ENCODE data around the gene GATA6. TPM values are rescaled to one million over a fixed set of nuclear protein-coding genes. Genes with fewer than 3 reads are reported as not detected.
"Not testable (repeated sequence)": the region's sequence is repeated elsewhere in the genome, so short reads cannot be mapped to it uniquely, and the experiment has no call there.

The GATA6 gene
- total RNA-seq, 2 donors from 2014 or later = not detected

DNA sequence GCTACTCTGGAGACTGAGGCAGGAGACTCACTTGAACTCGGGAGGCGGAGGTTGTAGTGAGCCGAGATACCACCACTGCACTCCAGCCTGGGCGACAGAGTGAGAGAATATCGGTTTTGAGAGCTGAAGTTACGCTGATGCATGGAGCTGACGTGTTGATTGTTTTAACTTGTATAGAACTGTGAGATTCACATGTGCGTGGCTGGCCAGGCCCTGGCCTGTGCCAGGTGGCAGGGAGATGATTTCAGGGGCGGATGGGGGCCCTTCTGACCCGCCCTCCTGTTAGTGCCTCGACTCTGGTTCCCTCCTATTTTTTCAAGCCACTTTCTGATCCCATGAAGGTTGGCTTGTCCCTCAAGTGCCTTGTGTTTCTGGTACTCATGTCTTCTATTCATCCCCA lies 25.7 kb downstream of the GATA6 start:
- no peak overlapping the region for H3K27ac Mint-ChIP-seq
- no peak for DNase-seq (ENCODE audit: low spot score)
- peaks cover 4 to 5% of the 10 kb centered on the region in 2 donors for H3K4me1 Mint-ChIP-seq (ENCODE audit: low read depth in 2 of 2)
- H3K27me3 Mint-ChIP-seq = peaks cover 29 to 34% of the 10 kb centered on the region in 2 donors
- H3K4me3 Mint-ChIP-seq = no peak overlapping the region
- H3K36me3 Mint-ChIP-seq = no peaks in the 10 kb centered on the region
- ATAC-seq = no peak
- H3K9me3 Mint-ChIP-seq = no peaks in the 10 kb centered on the region

DNA sequence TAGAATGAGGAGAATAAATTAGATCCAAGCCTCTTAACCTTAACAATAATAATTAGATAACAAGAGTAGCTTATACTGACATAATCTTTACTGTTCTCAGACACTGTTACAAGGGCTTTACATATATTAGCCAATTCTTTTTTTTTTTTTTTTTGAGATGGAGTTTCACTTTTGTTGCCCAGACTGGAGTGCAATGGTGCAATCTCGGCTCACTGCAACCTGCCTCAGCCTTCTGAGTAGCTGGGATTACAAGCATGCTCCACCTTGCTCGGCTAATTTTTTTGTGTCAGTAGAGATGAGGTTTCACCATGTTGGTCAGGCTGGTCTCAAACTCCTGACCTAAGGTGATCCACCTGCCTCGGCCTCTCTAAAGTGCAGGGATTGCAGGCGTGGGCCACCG lies 27.6 kb downstream of the GATA6 start:
- DNase-seq (ENCODE audit: low spot score); ATAC-seq; H3K27ac Mint-ChIP-seq; H3K4me1 Mint-ChIP-seq (ENCODE audit: low read depth in 2 of 2); H3K9me3 Mint-ChIP-seq; H3K36me3 Mint-ChIP-seq; H3K4me3 Mint-ChIP-seq: not testable (repeated sequence)
- peaks cover 20 to 34% of the 10 kb centered on the region in 2 donors for H3K27me3 Mint-ChIP-seq

DNA sequence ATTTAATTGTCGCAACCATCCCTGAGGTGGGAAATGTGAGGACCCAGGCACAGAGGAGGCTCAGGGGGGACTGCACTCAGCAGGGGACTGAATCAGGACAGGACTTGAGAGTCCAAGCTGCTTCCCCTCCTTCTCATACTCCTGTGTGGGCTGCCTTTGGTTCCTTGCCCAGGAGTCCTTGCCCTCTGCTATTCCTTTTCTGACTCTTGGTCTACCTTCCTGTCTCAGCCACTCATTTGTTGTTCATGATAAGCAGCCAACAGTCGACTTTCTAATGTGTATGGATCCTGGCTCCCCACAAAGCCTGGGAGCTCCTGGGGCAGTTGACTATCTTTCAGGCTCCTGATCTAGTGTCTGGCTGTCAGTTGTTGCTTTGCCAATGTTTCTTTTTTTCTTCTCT lies 28.3 kb downstream of the GATA6 start:
- H3K36me3 Mint-ChIP-seq = no peaks in the 10 kb centered on the region
- H3K27me3 Mint-ChIP-seq = peaks cover 20 to 31% of the 10 kb centered on the region in 2 donors
- H3K9me3 Mint-ChIP-seq = no peaks in the 10 kb centered on the region
- no peak overlapping the region for H3K27ac Mint-ChIP-seq
- H3K4me3 Mint-ChIP-seq = no peak overlapping the region
- ATAC-seq (no peak), DNase-seq (ENCODE audit: low spot score) (no peak)
- H3K4me1 Mint-ChIP-seq (ENCODE audit: low read depth in 2 of 2) = no peaks in the 10 kb centered on the region

DNA sequence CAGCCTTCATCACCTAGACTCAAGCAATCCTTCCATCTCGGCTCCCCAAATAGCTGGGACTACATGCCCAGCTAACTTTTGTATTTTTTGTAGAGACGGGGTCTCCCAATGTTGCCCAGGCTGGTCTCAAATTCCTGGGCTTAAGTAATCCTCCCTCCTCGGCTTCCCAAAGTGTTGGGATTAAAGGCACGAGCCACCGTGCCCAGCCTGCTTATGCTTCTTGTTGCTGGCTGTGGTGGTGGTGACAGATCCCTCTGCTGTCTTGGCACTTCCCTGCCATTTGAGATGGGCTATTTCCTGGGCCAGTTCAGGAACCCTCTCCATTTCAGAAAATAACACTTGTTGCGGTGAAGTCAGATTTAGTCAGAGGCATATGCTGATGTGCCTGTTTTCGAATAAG lies 28.8 kb downstream of the GATA6 start:
- Mint-ChIP-seq H3K36me3 (no peaks in the 10 kb centered on the region), H3K4me3 (no peak overlapping the region), H3K27me3 (peaks cover 20 to 31% of the 10 kb centered on the region in 2 donors), H3K27ac (no peak overlapping the region), H3K4me1 (ENCODE audit: low read depth in 2 of 2) (no peaks in the 10 kb centered on the region), H3K9me3 (no peaks in the 10 kb centered on the region)
- DNase-seq (ENCODE audit: low spot score) (no peak), ATAC-seq (no peak)

DNA sequence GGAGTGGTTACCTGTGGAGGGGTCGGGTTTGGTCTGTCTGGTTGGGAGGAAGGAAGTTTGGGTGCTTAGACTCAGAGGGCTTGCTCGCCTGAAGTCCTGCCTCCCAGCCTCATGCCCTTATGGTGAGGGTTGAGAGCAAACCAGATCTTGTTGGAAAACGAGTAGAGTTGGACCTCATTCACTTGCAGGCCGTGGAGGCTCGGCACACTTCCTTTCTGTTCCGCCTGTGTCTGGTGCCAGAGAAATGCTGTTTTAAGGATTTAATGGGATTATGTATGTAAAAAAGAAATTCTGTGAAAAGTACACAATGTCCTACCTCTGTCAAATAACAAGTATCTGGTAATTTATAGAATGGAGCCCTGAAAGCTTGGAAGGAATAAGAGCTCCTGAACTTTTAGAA lies 29.6 kb downstream of the GATA6 start:
- no peak for DNase-seq (ENCODE audit: low spot score)
- Mint-ChIP-seq H3K27me3 (peaks cover 20 to 27% of the 10 kb centered on the region in 2 donors), H3K4me1 (ENCODE audit: low read depth in 2 of 2) (no peaks in the 10 kb centered on the region), H3K36me3 (no peaks in the 10 kb centered on the region), H3K4me3 (no peak overlapping the region), H3K9me3 (no peaks in the 10 kb centered on the region), H3K27ac (no peak overlapping the region)
- no peak for ATAC-seq

DNA sequence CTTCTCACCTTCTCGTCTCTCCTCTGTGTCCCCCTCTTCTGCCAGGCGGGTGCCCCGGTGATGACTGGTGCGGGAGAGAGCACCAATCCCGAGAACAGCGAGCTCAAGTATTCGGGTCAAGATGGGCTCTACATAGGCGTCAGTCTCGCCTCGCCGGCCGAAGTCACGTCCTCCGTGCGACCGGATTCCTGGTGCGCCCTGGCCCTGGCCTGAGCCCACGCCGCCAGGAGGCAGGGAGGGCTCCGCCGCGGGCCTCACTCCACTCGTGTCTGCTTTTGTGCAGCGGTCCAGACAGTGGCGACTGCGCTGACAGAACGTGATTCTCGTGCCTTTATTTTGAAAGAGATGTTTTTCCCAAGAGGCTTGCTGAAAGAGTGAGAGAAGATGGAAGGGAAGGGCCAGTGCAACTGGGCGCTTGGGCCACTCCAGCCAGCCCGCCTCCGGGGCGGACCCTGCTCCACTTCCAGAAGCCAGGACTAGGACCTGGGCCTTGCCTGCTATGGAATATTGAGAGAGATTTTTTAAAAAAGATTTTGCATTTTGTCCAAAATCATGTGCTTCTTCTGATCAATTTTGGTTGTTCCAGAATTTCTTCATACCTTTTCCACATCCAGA lies 31.3 kb downstream of the GATA6 start:
- H3K27me3 Mint-ChIP-seq = peaks cover 22 to 30% of the 10 kb centered on the region in 2 donors
- H3K4me1 Mint-ChIP-seq (ENCODE audit: low read depth in 2 of 2) = no peaks in the 10 kb centered on the region
- no peak overlapping the region for H3K27ac Mint-ChIP-seq
- H3K9me3 Mint-ChIP-seq = no peaks in the 10 kb centered on the region
- no peak overlapping the region for H3K4me3 Mint-ChIP-seq
- H3K36me3 Mint-ChIP-seq = no peaks in the 10 kb centered on the region
- ATAC-seq (no peak), DNase-seq (ENCODE audit: low spot score) (no peak)

DNA sequence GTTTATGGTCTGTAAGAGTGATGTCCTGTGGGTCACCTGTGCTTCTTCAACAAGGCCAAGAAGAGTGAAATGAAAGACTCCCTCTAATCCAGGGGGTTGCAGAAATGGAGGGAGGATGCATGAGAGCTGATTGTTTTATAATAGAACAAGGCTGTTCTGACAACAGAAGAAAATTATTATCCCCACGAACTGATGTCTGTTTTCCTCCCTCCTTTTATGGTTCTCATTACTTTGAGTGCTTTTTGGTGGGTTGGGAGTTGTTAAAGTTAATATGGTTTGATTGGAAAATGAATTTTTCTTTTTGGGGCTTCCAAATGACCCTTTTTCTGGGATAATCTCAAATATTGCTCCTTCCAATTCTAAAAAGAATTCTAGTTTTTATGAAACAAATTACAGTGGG lies 33.6 kb downstream of the GATA6 start:
- no peak overlapping the region for H3K4me3 Mint-ChIP-seq
- H3K27ac Mint-ChIP-seq = no peak overlapping the region
- no peaks in the 10 kb centered on the region for H3K9me3 Mint-ChIP-seq
- ATAC-seq = no peak
- H3K36me3 Mint-ChIP-seq = no peaks in the 10 kb centered on the region
- no peak for DNase-seq (ENCODE audit: low spot score)
- no peaks in the 10 kb centered on the region for H3K4me1 Mint-ChIP-seq (ENCODE audit: low read depth in 2 of 2)
- peaks cover 28 to 30% of the 10 kb centered on the region in 2 donors for H3K27me3 Mint-ChIP-seq

DNA sequence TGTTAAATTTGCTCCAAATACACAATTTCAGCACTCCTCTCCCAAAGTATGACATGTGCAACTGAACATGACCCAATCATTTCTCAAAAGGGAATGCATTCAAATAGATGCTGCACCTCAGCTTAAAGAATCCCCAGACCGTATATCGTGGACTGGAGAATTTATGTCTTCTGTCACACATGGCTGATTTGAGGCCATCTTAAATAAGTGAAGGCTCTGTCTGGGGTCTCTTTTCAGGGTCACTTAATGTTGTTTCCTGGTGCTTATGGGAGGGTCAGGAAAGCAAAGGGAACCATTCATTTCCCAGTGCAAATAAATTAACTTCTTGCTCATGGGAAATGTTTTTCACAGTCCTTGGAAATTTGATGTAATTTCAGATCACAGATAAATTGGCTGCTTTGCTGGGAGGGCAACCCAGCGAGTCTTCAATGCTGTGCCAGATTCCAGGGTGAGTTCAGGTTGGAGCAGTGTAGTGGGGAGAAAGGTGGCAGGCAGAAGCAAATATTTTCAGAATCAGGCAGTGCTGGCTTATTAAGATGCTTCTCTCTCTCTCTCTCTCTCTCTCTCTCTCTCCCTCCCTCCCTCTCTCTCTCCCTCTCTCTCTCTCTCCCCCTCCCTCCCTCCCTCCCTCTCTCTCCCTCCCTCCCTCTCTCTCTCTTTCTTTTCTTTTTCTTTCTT lies 34.3 kb downstream of the GATA6 start:
- no peak overlapping the region for H3K27ac Mint-ChIP-seq
- peaks cover 30 to 32% of the 10 kb centered on the region in 2 donors for H3K27me3 Mint-ChIP-seq
- no peak overlapping the region for H3K4me3 Mint-ChIP-seq
- ATAC-seq = no peak
- no peak for DNase-seq (ENCODE audit: low spot score)
- H3K36me3 Mint-ChIP-seq = no peaks in the 10 kb centered on the region
- H3K9me3 Mint-ChIP-seq = no peaks in the 10 kb centered on the region
- H3K4me1 Mint-ChIP-seq (ENCODE audit: low read depth in 2 of 2) = no peaks in the 10 kb centered on the region

DNA sequence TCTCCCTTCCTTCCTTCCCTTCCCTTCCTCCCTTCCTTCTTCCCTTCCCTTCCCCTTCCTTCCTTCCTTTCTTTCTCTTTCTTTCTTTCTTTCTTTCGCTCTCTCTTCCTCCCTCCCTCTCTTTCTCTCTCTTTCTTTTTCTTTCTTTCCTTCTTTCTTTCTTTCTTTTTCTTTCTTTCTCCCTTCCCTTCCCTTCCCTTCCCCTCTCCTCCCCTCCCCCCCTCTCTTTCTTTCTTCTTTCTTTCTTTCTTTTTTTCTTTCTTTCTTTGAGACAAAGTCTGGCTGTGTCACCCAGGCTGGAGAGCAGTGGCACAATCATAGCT lies 34.8 kb downstream of the GATA6 start:
- H3K27me3 Mint-ChIP-seq = peaks cover 25 to 27% of the 10 kb centered on the region in 2 donors
- no peak overlapping the region for H3K4me3 Mint-ChIP-seq
- DNase-seq (ENCODE audit: low spot score) = no peak
- no peaks in the 10 kb centered on the region for H3K4me1 Mint-ChIP-seq (ENCODE audit: low read depth in 2 of 2)
- no peak overlapping the region for H3K27ac Mint-ChIP-seq
- H3K9me3 Mint-ChIP-seq = no peaks in the 10 kb centered on the region
- ATAC-seq = no peak
- H3K36me3 Mint-ChIP-seq = no peaks in the 10 kb centered on the region

DNA sequence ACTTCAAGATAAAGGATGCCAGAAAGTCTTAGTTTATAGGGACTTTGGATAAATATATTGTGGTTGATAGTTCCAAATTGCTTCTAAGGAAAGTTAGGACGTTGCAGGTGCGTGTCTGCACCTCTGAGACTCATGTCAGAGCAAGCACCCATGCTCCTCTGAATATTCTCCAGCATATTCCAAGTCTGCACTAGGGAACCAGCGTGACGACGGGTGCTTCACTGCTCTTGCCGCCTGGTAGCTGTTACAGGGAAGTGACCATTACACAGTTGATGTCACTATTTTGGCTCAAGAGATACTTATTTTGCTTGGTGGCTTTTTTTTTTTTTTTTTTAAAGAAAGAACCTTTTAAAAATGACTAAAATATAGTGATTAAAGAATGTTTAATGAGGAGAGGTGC lies 35.6 kb downstream of the GATA6 start:
- no peak overlapping the region for H3K27ac Mint-ChIP-seq
- no peaks in the 10 kb centered on the region for H3K36me3 Mint-ChIP-seq
- DNase-seq (ENCODE audit: low spot score) (no peak), ATAC-seq (no peak)
- no peaks in the 10 kb centered on the region for H3K4me1 Mint-ChIP-seq (ENCODE audit: low read depth in 2 of 2)
- no peak overlapping the region for H3K4me3 Mint-ChIP-seq
- peaks cover 26 to 28% of the 10 kb centered on the region in 2 donors for H3K27me3 Mint-ChIP-seq
- H3K9me3 Mint-ChIP-seq = no peaks in the 10 kb centered on the region

DNA sequence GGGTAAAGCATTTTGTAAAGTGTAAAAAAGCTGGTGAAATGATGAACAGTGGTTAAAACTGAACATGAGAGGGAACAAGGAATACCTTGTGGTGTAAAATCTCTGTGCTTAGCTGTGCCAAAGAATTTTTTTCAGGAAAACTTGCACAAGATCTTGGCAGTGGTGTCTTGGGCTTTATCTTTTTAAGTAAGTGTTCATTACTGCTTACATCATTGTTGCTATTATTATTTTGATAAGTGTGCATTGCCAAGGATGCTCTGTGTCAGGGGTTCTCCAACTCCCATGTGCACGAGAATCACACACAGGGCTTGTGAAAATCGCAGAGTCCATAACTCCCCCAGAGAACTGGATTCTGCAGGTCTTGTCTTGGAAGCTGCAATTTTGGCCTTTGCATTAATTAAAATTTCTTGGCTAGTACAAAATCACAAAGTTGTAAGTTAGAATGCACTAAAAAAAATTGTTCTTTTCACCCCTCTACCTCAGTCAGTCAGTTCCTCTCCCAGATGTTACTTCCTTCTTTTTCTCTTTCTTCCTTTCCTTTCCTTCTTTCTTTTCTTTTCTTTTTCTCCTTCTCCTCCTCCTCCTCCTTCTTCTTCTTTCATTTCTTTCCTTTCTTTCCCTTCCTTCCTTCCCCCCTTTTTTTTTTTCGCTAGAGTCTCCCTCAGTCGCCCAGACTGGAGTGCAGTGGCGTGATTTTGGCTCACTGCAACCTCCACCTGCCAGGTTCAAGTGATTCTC lies 37.8 kb downstream of the GATA6 start:
- Mint-ChIP-seq H3K9me3 (no peaks in the 10 kb centered on the region), H3K36me3 (no peaks in the 10 kb centered on the region), H3K4me1 (ENCODE audit: low read depth in 2 of 2) (no peaks in the 10 kb centered on the region), H3K4me3 (no peak overlapping the region), H3K27ac (no peak overlapping the region), H3K27me3 (peaks cover 29 to 36% of the 10 kb centered on the region in 2 donors)
- DNase-seq (ENCODE audit: low spot score) (no peak), ATAC-seq (no peak)

DNA sequence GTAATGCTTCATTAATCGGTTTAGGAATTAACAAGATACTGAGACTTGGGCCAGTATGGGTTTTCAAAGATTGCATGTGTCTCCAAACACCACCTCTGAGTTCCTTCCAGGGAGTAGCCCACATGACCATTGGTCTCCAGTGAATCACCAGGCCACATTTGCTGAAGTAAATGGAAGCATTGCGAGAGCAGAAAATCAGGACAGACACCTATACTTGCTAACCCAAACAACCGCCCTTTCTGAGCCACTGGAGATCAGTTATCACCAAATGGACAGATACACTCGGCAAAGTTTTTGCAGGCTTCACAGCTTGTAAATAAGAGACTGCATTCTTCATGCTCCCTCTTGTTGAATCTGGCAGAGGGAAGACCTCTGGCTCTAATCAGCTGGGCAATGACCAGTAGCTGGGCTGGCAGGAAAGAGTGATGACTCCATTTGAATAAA lies 40.9 kb downstream of the GATA6 start:
- H3K36me3 Mint-ChIP-seq = no peaks in the 10 kb centered on the region
- H3K27ac Mint-ChIP-seq = no peak overlapping the region
- peaks cover 21 to 26% of the 10 kb centered on the region in 2 donors for H3K27me3 Mint-ChIP-seq
- H3K4me1 Mint-ChIP-seq (ENCODE audit: low read depth in 2 of 2) = peaks cover 4 to 7% of the 10 kb centered on the region in 2 donors
- no peaks in the 10 kb centered on the region for H3K9me3 Mint-ChIP-seq
- H3K4me3 Mint-ChIP-seq = no peak overlapping the region
- ATAC-seq = no peak
- no peak for DNase-seq (ENCODE audit: low spot score)

DNA sequence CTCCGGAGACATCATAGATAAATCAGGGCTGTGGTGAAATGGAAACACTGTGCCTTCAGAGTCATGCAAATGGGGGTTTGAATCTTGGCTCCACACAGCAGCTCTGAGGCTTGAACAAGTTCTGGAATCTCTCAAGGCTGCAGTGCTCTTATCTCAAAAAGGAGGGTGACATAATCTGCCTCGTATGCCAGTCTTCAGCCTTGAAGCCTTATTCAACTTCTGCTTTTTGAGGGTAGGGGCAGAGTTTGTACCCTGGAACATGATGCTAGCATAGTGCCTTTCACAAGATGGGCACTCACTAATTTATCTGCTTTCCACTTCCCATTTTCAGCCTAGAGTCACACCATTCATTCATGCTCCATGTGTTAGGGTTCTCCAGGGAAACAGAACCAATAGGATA lies 42.3 kb downstream of the GATA6 start:
- Mint-ChIP-seq H3K36me3 (no peaks in the 10 kb centered on the region), H3K4me3 (no peak overlapping the region), H3K9me3 (no peaks in the 10 kb centered on the region), H3K27me3 (peaks cover 18 to 29% of the 10 kb centered on the region in 2 donors), H3K27ac (no peak overlapping the region), H3K4me1 (ENCODE audit: low read depth in 2 of 2) (peaks cover 4 to 7% of the 10 kb centered on the region in 2 donors)
- ATAC-seq (no peak), DNase-seq (ENCODE audit: low spot score) (no peak)

DNA sequence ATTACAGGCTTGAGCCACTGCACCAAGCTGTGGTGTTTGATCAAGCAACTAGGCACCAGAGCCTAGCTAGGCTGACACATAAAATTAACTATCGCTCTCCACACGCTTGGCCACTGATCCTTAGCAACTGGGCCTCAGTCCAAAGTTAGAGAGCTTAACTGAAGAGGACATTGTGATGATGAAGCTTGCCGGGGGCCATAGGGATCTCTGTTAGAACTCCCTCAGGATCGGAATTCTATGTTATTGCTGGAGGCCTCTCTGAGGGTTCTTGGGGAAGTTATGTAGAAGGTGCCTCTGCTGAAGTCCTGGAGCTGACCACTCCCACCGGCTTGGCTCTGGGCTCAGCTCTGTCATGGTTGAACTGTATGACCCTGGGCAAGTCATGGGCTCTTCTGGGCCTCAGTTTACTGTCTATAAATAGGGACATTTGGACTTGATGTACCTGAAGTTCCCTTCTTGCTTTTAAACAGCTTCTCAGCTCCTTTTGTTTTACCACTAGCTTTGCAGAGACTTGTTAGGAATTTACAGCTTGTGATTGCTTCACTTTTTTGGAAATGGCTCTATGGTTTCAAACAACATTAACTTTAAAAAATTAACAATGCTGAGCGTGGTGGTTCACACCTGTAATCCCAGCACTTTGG lies 44.1 kb downstream of the GATA6 start:
- no peak overlapping the region for H3K27ac Mint-ChIP-seq
- no peaks in the 10 kb centered on the region for H3K36me3 Mint-ChIP-seq
- H3K4me1 Mint-ChIP-seq (ENCODE audit: low read depth in 2 of 2) = peaks cover 4 to 7% of the 10 kb centered on the region in 2 donors
- H3K9me3 Mint-ChIP-seq = no peaks in the 10 kb centered on the region
- DNase-seq (ENCODE audit: low spot score) (no peak), ATAC-seq (no peak)
- peaks cover 11 to 17% of the 10 kb centered on the region in 2 donors for H3K27me3 Mint-ChIP-seq
- no peak overlapping the region for H3K4me3 Mint-ChIP-seq

Measured in natural killer cell treated with Interleukin-12 subunit alpha and Interleukin-12 subunit beta and Interleukin-15 and Interleukin-18, amount 100 ng/mL, for 72 hours (primary cell).